ENCODE measurements around the gene GRIK3. TPM values are rescaled to one million over a fixed set of nuclear protein-coding genes. Genes with fewer than 3 reads are reported as not detected.
A peak's percentile ranks its signal among the peaks of the same experiment; 100 is the strongest.
"Not testable (repeated sequence)": the region's sequence is repeated elsewhere in the genome, so short reads cannot be mapped to it uniquely, and the experiment has no call there.

Gene GRIK3
- total RNA-seq, 2 experiments from 2014 or later = not detected

GRCh38 chr1:36924282-36924811, 110.0 kb downstream of the GRIK3 start:
- Mint-ChIP-seq H3K36me3 (ENCODE audit: low read depth) (no peaks in the 10 kb centered on the region), H3K27me3 (no peaks in the 10 kb centered on the region), H3K4me1 (no peaks in the 10 kb centered on the region), H3K27ac (no peak overlapping the region), H3K9me3 (no peaks in the 10 kb centered on the region), H3K4me3 (no peak overlapping the region)
- POLR2A ChIA-PET = no interaction called here
- CTCF ChIA-PET = no interaction called here
- peak; percentile 72 for DNase-seq

GRCh38 chr1:36922593-36923426, 111.5 kb downstream of the GRIK3 start:
- CTCF ChIA-PET = no interaction called here
- Mint-ChIP-seq H3K9me3 (no peaks in the 10 kb centered on the region), H3K27me3 (no peaks in the 10 kb centered on the region), H3K36me3 (ENCODE audit: low read depth) (no peaks in the 10 kb centered on the region), H3K4me3 (no peak overlapping the region), H3K27ac (no peak overlapping the region), H3K4me1 (no peaks in the 10 kb centered on the region)
- DNase-seq = no peak
- POLR2A ChIA-PET = no interaction called here

- H3K36me3 Mint-ChIP-seq (ENCODE audit: low read depth) = no peaks in the 10 kb centered on the region
- H3K4me1 Mint-ChIP-seq = no peaks in the 10 kb centered on the region
- DNase-seq = no peak
- no peak overlapping the region for H3K4me3 Mint-ChIP-seq
- no peak overlapping the region for H3K27ac Mint-ChIP-seq
- H3K27me3 Mint-ChIP-seq = no peaks in the 10 kb centered on the region
- ChIA-PET CTCF (no interaction called here), POLR2A (no interaction called here)
- no peaks in the 10 kb centered on the region for H3K9me3 Mint-ChIP-seq
Measured at GRCh38 chr1:36922071-36922470, 112.2 kb downstream of the GRIK3 start.

GRCh38 chr1:36920801-36921405, 113.4 kb downstream of the GRIK3 start:
- Mint-ChIP-seq H3K27me3 (no peaks in the 10 kb centered on the region), H3K27ac (no peak overlapping the region), H3K9me3 (no peaks in the 10 kb centered on the region), H3K4me3 (no peak overlapping the region), H3K4me1 (no peaks in the 10 kb centered on the region), H3K36me3 (ENCODE audit: low read depth) (no peaks in the 10 kb centered on the region)
- no peak for DNase-seq
- POLR2A ChIA-PET = no interaction called here
- CTCF ChIA-PET = interaction anchor here (0.6 kb wide), 1 partner anchor 403 kb away, joined by 3 read pairs; no protein-coding TSS in a partner anchor

GRCh38 chr1:36920371-36920770, 113.9 kb downstream of the GRIK3 start:
- DNase-seq = no peak
- ChIA-PET POLR2A (no interaction called here), CTCF (no interaction called here)
- no peak overlapping the region for H3K4me3 Mint-ChIP-seq
- H3K36me3 Mint-ChIP-seq (ENCODE audit: low read depth) = no peaks in the 10 kb centered on the region
- no peaks in the 10 kb centered on the region for H3K9me3 Mint-ChIP-seq
- H3K27me3 Mint-ChIP-seq = no peaks in the 10 kb centered on the region
- no peaks in the 10 kb centered on the region for H3K4me1 Mint-ChIP-seq
- H3K27ac Mint-ChIP-seq = no peak overlapping the region

GRCh38 chr1:36919491-36920145, 114.7 kb downstream of the GRIK3 start:
- CTCF ChIA-PET = no interaction called here
- Mint-ChIP-seq H3K27me3 (no peaks in the 10 kb centered on the region), H3K4me1 (no peaks in the 10 kb centered on the region)

GRCh38 chr1:36918604-36919003, 115.7 kb downstream of the GRIK3 start:
- Mint-ChIP-seq H3K27ac (no peak overlapping the region), H3K36me3 (ENCODE audit: low read depth) (no peaks in the 10 kb centered on the region), H3K4me3 (no peak overlapping the region), H3K27me3 (no peaks in the 10 kb centered on the region), H3K4me1 (no peaks in the 10 kb centered on the region), H3K9me3 (no peaks in the 10 kb centered on the region)
- POLR2A ChIA-PET = no interaction called here
- CTCF ChIA-PET = no interaction called here
- no peak for DNase-seq

More at GRCh38 chr1:36919491-36920145, 114.7 kb downstream of the GRIK3 start:
- H3K27ac Mint-ChIP-seq = no peak overlapping the region
- no peaks in the 10 kb centered on the region for H3K36me3 Mint-ChIP-seq (ENCODE audit: low read depth)
- H3K4me3 Mint-ChIP-seq = no peak overlapping the region
- H3K9me3 Mint-ChIP-seq = no peaks in the 10 kb centered on the region
- no peak for DNase-seq
- POLR2A ChIA-PET = no interaction called here

- DNase-seq; H3K36me3 Mint-ChIP-seq (ENCODE audit: low read depth); CTCF ChIA-PET; H3K27ac Mint-ChIP-seq; H3K27me3 Mint-ChIP-seq; H3K9me3 Mint-ChIP-seq; POLR2A ChIA-PET; H3K4me1 Mint-ChIP-seq; H3K4me3 Mint-ChIP-seq: not testable (repeated sequence)
Measured at GRCh38 chr1:36916542-36916941, 117.8 kb downstream of the GRIK3 start.

- H3K36me3 Mint-ChIP-seq (ENCODE audit: low read depth) = no peaks in the 10 kb centered on the region
- no peak overlapping the region for H3K27ac Mint-ChIP-seq
- no peak overlapping the region for H3K4me3 Mint-ChIP-seq
- ChIA-PET CTCF (no interaction called here), POLR2A (no interaction called here)
- no peaks in the 10 kb centered on the region for H3K27me3 Mint-ChIP-seq
- DNase-seq = no peak
- H3K4me1 Mint-ChIP-seq = no peaks in the 10 kb centered on the region
- H3K9me3 Mint-ChIP-seq = no peaks in the 10 kb centered on the region
Measured at GRCh38 chr1:36913484-36914060, 120.7 kb downstream of the GRIK3 start.

GRCh38 chr1:36913016-36913415, 121.3 kb downstream of the GRIK3 start:
- POLR2A ChIA-PET = no interaction called here
- no peak for DNase-seq
- CTCF ChIA-PET = no interaction called here
- Mint-ChIP-seq H3K27ac (no peak overlapping the region), H3K9me3 (no peaks in the 10 kb centered on the region), H3K4me3 (no peak overlapping the region), H3K27me3 (no peaks in the 10 kb centered on the region), H3K36me3 (ENCODE audit: low read depth) (no peaks in the 10 kb centered on the region), H3K4me1 (no peaks in the 10 kb centered on the region)

GRCh38 chr1:36912365-36912865, 121.9 kb downstream of the GRIK3 start:
- H3K4me1 Mint-ChIP-seq = no peaks in the 10 kb centered on the region
- no peaks in the 10 kb centered on the region for H3K36me3 Mint-ChIP-seq (ENCODE audit: low read depth)
- no peak overlapping the region for H3K4me3 Mint-ChIP-seq
- H3K9me3 Mint-ChIP-seq = no peaks in the 10 kb centered on the region
- DNase-seq = no peak
- POLR2A ChIA-PET = no interaction called here
- H3K27me3 Mint-ChIP-seq = no peaks in the 10 kb centered on the region
- CTCF ChIA-PET = no interaction called here
- H3K27ac Mint-ChIP-seq = no peak overlapping the region

GRCh38 chr1:36911561-36912364, 122.6 kb downstream of the GRIK3 start:
- ChIA-PET CTCF (no interaction called here), POLR2A (no interaction called here)
- Mint-ChIP-seq H3K4me1 (no peaks in the 10 kb centered on the region), H3K36me3 (ENCODE audit: low read depth) (no peaks in the 10 kb centered on the region), H3K27ac (no peak overlapping the region), H3K27me3 (peaks cover 3% of the 10 kb centered on the region), H3K9me3 (no peaks in the 10 kb centered on the region), H3K4me3 (no peak overlapping the region)
- no peak for DNase-seq

Data from activated CD4-positive, alpha-beta T cell treated with anti-CD3 and anti-CD28 coated beads, Interleukin-2, amount 10 ng/mL, durations not matched to agents 7 days and 5 days (primary cell).